Activated effector memory CD4-positive, alpha-beta T cell treated with anti-CD3 and anti-CD28 coated beads, Interleukin-2, amount 50 U/mL, for 16 hours (primary cell): Measurements from ENCODE around the gene SH3GLB2.

ENCODE experiments used
- DNase-seq: peaks from one replicate; pipeline ENCODE4 v3.0.0-alpha.2; 2020

SH3GLB2 gene

DNA sequence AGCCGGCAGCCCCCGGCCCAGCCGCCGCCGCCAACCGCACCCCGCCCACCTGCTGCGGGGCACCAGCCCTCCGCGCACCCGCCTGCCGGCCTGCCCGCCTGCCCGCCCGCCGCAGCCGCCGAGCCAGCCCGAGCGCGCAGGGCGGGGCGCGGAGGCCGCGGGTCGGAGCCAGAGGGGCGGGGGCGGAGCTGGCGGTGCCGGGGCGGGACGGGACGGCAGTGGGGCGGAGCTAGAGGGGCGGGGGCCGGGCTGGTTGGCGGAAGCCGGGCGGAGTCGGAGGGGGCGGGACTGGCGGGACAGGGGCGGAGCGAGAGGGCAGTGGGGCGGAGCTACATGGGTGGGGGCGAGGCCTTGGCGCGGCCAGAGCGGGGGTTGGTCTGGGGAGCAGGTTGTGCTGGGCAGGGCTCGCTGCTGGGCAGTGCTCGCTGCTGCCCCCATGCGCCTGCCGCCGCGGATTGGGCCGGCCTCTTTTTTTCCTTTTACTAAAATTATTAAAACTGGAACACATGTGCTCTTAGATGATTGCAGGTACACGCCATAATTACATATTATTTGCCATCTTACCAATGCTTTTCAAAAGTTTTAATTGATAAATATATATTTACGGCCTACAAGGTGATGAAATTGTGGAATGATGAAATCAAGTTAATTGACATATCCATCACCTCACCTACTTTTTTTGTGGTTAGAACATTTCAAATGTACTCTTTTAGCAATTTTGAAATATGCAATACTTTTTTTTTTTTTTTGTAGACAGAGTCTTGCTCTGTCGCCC, at the start of gene SH3GLB2:
TSS of gene SH3GLB2 (minus strand) at position 140 of the 775 bp plus-strand sequence. CDS start 177 bp downstream, outside the sequence.
- DNase-seq, result peak; percentile 98

DNA sequence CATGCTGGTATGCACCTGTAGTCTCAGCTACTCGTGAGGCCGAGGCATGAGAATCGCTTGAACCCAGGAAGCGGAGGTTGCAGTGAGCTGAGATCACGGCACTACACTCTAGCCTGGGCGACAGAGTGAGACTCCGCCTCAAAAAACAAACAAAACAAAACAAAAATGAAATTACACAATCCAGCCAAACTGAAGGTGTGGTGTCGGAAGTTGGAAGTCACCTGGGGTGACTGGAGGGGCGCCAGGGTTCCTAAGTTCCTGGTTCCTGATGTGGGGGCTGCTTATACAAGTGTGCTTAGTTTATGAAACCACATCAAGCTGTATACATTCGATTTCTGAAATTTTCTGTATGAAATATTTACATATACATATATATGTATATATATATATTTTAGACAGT, 49.1 kb upstream of the SH3GLB2 start:
- DNase-seq, result no peak

DNA sequence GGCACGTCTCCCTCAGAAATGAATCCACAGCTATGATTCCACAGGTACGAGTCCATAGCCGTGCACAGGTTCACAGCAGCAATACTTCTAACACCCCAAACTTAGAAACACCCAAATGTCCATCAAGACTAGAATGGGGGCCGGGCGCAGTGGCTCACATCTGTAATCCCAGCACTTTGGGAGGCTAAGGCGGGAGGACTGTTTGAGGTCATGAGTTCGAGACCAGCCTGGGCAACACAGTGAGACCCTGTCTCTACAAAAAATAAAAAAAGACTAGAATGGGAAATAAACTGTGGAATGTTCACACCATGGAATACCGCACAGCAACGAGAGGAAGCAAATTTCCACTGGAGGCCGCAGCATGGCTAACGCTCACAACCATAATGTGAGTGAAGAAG, 48.5 kb upstream of the SH3GLB2 start:
- DNase-seq, result no peak

DNA sequence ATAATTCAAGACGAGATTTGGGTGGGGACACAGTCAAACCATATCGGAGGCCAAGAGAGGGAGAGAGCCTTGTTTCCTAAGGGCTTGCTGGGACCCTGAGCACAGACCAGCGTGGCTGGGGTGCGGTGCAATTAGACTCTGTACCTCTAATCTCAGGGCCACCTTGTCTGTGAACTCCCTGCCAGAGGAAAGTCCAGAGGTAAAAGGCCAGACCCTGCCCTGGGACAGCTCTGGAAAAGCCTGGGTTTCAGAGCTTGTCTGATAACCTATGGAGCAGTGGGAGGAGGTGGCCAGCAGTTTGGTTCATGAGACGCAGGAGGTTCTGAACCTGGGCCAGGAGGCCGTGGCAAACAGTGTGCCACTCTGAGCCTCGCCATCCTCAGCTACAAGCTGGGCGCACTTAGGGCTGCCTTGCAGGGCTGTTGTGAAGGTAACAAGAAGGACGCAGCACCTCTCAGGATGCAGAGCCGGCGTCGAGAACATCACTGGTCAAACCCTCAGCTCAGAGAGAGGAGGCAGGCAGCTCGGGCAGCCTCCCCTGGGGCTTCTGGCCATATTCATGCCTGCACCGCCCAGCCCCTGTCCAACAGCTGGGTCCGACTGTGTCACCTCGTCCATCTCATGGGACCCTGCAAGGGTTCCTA, 48.0 kb upstream of the SH3GLB2 start:
- no peak for DNase-seq

DNA sequence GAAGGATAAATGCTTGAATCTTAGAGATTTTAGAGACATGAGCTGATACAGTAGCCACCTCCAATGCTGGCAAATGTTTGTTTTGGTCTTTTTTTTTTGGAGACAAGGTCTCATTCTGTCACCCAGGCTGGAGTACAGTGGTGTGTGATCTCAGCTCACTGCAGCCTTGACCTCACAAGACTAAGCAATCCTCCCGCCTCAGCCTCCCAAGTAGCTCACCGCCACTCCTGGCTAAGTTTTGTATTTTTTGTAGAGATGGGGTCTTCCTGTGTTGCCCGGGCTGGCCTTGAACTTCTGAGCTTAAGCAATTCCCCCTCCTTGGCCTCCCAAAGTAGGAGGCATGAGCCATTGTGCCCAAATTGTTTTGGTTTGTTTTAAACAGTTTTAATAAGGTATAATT, 46.0 kb upstream of the SH3GLB2 start:
- no peak for DNase-seq

GRCh38 chr9:129073404-129073803, 45.3 kb upstream of the SH3GLB2 start:
- DNase-seq, result no peak

GRCh38 chr9:129072171-129072570, 44.0 kb upstream of the SH3GLB2 start:
- DNase-seq, result no peak

DNA sequence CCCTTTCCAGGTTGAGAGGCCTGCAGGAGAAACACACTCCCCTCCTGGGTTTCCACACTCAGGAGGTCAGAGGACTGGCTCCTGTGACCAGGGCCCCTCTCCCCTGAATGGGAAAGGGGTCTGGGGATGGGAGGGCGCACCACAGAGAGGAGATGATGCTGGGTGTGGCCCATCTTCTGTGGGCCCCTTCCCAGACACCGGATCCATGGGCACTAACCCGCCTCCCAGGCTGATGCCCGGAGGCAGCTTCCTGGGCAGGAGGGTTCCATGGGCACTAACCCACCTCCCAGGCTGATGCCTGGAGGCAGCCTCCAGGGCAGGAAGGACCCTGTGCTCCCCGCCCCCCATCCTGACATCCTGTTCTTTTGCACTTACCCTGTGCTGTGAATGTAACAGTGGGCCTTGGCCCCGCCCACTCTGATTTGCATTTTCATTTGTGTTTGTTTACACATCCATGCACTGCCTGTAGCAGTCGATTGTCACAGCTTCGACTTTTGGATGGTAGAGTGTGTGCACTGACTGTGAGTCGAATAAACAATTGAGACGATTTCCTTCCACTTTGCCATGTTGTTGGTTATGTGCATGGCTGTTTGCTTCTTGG, 43.5 kb upstream of the SH3GLB2 start:
- DNase-seq, result no peak

DNA sequence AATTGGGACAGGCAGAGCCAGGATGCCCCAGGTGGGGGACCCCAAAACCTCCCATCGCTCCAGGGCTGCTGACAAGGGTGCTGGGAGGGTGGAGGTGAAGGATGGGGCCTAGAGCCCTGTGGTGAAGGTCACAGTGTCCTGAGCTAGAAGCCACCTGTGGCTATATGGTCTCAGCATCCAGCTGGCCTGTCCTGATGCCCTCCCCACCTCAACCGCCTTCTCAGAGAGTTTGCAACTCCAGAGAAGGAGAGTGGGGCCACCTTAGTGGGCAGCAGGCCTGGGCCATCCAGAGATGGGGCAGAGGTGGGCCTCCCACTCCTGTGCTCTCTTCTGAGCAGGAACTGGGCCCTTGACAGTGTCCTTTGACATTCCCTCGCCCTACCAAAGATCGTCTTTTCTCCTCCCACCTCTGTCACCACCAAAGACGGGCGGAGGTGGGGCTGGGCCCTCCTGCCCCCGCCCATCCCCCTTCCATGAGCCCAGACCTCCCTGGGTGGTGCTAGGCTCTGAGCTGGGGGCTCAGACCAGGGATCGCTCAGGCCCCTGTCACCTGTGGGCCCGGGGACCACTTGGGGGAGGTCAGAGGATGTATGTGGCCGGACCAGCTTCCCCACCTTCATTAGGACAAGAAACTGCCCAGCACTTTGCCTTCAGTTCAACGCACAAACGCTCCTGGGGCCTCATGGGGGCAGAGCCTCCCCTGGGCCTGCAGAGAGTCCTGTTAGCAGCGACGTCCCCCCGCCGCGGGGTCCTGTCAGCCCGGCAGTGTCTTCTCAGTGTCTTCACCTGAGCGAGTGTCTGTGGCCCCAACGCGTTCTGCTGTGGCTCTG, 42.8 kb upstream of the SH3GLB2 start:
- no peak for DNase-seq

GRCh38 chr9:129069862-129070641, 41.9 kb upstream of the SH3GLB2 start:
- DNase-seq, result no peak

DNA sequence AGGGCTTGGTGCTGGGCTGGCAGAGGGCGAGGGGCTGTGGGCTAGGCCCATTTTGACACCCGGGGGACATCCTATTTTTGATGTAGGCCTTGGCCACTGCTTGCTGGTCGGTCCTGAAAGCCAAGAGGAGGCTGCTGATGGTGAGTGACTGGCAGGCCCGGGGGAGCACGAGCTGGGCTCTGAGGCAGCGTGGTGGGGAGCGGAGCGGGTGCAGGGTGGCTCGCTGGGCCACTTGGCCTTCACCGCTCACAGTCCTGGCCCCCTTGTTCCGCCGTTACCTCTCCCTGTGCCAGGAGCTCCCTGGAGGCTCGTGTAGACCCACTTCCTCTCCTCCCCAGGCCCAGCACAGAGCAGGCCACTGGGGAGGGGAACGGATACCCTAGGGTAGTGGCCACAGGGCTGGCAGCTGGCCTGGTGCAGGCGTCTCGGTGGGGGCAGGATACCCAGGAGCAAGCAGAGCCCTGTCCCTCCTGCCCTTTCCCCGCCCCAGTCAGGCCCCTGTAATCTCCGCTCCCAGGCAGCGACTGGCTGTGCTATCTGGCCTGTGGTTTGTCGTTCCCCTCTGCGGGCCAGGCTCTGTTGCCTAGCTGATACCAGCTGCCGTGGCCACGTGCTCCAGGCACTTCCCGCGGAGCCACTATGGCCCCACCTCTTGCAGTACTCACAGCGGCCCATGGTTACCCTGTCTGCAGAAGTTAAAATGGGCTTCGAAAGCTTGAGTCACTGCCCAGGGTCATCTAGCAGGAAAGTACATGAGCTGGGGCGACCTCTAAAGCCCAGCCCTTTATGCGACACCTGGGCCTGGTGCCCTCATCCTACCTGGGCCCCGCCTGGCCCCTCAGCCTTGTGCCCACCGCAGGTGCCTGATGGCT, 41.1 kb upstream of the SH3GLB2 start:
- peak; percentile 80 for DNase-seq

DNA sequence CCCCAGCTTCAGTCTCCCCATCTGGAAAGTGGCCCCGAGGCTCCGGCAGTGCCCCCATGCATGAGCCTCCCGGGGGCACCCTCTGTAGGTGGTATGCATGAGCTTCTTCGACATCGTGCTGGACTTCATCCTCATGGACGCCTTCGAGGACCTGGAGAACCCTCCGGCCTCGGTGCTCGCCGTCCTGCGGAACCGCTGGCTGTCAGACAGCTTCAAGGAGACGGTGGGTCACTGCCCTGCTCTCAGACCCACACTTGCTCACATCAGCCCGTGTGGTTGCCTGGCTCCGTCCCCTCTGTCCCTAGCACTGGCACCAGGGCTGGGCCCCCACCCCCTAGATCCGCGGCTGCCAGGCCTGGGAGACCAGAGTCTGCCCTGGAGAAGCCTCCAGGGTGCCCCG, 40.0 kb upstream of the SH3GLB2 start:
- no peak for DNase-seq

DNA sequence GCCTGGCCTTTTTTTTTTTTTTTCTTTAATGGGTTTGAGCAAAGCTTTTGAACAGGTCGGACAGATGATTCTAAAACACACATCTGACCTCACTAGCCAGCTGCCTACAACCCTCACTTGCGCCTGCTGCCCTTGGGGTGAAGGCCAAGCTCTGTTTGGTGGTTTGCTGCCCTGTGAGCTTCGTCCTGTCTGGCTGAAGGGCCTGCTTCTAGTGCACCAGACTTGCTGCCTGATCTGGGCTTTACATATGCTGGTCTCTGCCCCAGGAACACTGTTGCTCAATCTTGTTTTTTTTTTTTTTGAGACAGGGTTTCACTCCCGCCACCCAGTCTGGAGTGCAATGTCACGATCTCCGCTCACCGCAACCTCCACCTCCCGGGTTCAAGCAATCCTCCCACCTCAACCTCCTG, 36.4 kb upstream of the SH3GLB2 start:
- no peak for DNase-seq

GRCh38 chr9:129063061-129063460, 34.9 kb upstream of the SH3GLB2 start:
- DNase-seq, result no peak

DNA sequence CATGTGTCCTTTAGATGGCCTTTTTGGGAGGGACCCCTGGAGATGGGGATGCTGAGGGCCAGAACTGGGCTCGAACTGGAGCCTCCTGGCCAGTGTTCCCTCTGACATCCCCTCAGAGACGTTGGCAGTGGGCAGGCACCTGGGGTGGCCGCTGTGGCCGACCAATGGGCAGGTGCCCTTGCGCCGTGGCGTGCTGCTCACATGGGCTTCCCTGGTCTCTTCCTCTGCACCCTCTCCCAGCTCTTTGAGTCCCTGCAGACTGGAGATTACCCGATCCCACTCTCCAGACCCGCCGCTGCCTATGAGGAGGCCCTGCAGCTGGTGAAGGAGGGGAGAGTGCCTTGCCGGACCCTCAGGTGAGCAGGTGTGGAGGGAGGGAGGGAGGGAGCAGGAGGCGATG, 32.9 kb upstream of the SH3GLB2 start:
- no peak for DNase-seq

GRCh38 chr9:129059796-129060785, 32.0 kb upstream of the SH3GLB2 start:
- DNase-seq, result no peak

- no peak for DNase-seq
These were observed 31.0 kb upstream of the SH3GLB2 start for GRCh38 chr9:129058965-129059795.

DNA sequence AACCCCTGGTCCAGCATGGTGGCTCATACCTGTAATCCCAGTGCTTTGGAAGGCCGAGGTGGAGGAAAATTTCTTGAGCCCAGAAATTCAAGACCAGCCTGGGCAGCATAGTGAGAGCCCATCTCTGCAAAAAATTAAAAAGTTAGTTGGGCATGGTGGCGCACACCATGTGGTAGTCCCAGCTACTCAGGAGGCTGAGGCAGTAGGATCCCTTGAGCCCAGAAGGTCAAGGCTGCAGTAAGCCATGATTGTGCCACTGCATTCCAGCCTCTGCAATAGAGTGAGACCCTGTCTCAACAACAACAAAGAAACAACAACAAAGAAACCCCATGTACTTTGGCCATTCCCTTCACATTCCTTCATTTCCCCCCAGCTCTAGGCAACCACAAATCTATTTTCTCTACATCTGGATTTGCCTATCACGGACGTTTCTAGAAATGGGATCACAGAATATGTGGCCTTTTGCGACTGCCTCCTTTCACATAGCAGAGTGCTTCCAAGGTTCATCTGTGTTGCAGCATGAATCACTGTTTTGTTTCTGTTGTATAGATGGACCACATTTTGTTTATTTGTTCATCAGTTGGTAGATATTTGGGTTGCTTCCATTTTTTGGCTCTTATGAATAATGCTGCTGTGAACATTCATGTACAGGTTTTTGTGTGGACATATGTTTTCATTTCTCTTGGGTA, 26.2 kb upstream of the SH3GLB2 start:
- no peak for DNase-seq

DNA sequence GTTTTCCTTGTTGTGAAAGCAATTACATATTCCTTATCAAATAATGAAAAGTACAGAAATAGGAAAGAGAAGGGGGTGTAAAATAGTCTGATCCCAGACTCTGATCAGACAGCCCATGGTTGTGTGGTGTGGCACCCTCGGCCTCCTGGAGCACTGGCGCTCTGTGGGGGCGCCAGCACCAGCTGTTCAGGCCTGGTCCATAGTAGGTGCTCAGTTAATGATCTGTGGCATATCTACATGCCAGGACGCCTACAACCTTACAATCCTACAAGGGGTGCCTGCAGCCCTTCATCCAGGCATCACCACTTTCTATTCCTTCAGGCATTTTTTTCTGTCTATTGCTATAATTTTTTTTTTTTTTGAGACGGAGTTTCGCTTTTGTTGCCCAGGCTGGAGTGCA, 24.9 kb upstream of the SH3GLB2 start:
- DNase-seq, result no peak
